Stimulated activated CD8-positive, alpha-beta memory T cell treated with anti-CD3 and anti-CD28 coated beads, Interleukin-12 subunit alpha, Interleukin-12 subunit beta, amount 100 ng/mL, for 4 hours (primary cell): Measurements from ENCODE around the gene SUMF1.
"Not testable (repeated sequence)": the region's sequence is repeated elsewhere in the genome, so short reads cannot be mapped to it uniquely, and the experiment has no call there.

Experiments
- DNase-seq: peaks from one replicate; pipeline ENCODE4 v3.0.0-alpha.2; 2020; ENCODE audit warnings: low read depth

Gene SUMF1

DNA sequence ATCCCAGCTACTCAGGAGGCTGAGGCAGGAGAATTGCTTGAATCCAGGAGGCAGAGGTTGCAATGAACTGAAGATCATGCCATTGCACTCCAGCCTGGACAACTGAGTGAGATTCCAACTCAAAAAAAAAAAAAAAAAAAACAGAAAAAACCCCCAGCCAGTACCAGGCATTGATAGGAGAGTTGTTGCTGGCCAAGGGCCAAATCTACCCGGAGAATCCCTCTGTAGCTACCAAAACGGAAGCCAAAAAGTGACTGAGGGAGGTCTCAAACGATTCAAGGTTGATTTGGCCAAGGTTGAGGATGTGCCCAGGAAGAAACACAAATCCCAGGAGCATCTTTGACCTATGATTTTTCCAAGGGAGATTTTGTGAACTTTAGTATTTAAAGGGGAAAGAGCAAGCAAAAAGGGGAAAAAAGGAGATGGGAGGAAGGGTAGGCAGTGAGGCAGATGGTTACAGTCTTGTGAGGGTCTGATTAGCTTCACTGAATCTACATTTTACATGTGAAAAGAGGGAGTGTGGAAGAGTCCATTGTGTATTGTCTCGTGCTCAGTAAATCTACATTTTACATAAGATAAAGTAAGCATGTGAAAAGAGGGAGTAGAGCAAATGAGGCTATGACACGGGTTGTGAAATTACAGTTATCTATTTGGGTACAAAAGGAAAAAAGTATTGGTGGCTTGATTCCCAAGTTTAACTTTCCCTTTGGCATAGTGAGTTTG, 131.1 kb downstream of the SUMF1 start:
- no peak for DNase-seq

- no peak for DNase-seq
Measured at GRCh38 chr3:4334548-4334947, 132.5 kb downstream of the SUMF1 start.

- DNase-seq = no peak
Measured at GRCh38 chr3:4332991-4333390, 134.1 kb downstream of the SUMF1 start.

DNA sequence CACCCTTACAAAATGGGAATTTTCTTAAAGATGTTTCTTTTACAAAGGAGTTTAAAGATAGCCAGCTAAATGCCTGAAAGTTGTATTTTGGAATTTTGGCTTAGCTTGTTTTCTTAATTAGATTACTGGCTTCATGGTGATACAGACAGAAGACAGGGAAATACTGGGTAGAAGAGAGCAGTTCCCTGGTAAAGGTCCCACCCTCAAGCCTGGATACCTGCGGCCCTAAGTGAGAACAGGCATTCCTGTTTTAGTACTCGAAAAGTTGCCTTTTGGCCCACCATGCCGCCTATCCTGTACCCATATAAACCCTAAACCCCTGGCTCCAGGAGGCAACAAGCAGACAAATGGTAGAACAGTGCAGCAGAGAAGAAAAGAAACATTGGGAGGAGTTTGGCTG, 134.5 kb downstream of the SUMF1 start:
- DNase-seq = no peak

DNA sequence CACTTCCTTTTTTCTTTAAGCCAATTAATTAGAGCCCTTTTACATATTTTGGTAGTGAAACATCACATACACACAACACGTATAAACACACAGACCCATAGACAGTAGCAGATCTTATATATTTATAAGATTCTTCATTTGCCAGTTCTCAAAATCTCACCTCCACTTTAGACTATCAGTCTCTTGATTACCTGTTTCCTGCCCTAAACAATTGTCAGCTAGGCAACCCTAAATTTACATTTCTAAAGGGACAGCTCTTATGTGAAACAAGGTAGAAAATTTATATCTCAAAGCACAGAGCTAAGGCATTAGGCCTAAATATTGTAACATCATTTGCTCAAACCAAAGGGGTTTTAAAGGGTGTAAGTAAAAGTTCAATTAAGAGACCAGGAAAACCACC, 135.0 kb downstream of the SUMF1 start:
- no peak for DNase-seq

GRCh38 chr3:4329806-4330205, 137.3 kb downstream of the SUMF1 start:
- DNase-seq = not testable (repeated sequence)

- DNase-seq = no peak
Measured at GRCh38 chr3:4326868-4327267, 140.2 kb downstream of the SUMF1 start.

DNA sequence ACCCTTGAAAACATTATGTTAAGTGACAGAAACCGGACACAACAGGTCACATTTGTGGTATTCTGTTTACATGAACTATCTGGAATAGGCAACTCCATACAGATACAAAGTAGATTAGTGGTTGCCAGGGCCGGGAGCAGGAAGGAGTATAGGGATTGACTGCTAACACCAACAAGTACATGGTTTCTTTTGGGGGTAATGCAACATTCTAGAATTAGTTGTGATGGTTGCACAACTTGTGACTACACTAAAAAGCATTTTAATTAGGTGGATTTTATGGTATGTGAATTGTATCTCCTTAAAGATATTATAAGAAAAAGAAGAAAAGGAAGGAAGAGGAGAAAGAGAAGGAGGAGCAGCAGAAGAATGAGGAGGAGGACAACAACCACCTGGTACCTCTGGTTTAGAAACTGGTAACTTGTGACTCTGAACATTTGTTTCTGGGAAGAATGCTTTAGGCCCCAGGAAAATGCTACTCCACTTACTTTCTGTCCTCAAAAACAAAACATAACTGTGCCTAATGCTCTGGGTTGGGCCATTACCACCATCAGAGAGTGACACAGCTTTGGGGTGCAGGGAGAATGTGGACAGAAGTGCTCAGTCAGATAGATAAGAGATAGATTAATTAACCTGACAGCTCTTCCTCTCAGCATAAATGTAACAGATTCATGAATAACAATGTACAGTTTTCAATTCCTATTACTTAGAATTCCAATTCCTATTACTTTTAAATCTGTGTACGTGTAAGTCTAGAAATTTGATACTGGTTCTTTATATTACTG, 143.6 kb downstream of the SUMF1 start:
- no peak for DNase-seq

GRCh38 chr3:4322635-4323034, 144.4 kb downstream of the SUMF1 start:
- no peak for DNase-seq

GRCh38 chr3:4321732-4322131, 145.3 kb downstream of the SUMF1 start:
- no peak for DNase-seq

GRCh38 chr3:4320096-4320911, 146.8 kb downstream of the SUMF1 start:
- no peak for DNase-seq

- no peak for DNase-seq
Measured at GRCh38 chr3:4314688-4315087, 152.4 kb downstream of the SUMF1 start.

- no peak for DNase-seq
Measured at GRCh38 chr3:4313606-4314293, 153.3 kb downstream of the SUMF1 start.

- no peak for DNase-seq
Measured at GRCh38 chr3:4311496-4311895, 155.6 kb downstream of the SUMF1 start.
